ENCODE measurements around the gene SPATA45.
"Not testable (repeated sequence)": the region's sequence is repeated elsewhere in the genome, so short reads cannot be mapped to it uniquely, and the experiment has no call there.

Gene SPATA45

GRCh38 chr1:212847549-212847948 lies at the start of gene SPATA45:
Gene SPATA45, minus strand, starts transcription at chr1:212847649. Its CDS starts 11,500 bp downstream, at chr1:212836149.
- no peak within 1 kb of the TSS for H3K4me3 ChIP-seq (ENCODE audit: low read length)
- peaks cover 1% of the 10 kb centered on the region for H3K9me3 ChIP-seq (ENCODE audit: low read length)
- no peaks in the 10 kb centered on the region for H3K27me3 ChIP-seq (ENCODE audit: insufficient read depth, low read length)
- no peak within 1 kb of the TSS for H2AFZ ChIP-seq (ENCODE audit: low read depth, low read length)
- H3K36me3 ChIP-seq (ENCODE audit: insufficient read depth, low read length) = no peaks in the 10 kb centered on the region
- H3K4me1 ChIP-seq (ENCODE audit: insufficient read depth, low read length) = no peaks in the 10 kb centered on the region

DNA sequence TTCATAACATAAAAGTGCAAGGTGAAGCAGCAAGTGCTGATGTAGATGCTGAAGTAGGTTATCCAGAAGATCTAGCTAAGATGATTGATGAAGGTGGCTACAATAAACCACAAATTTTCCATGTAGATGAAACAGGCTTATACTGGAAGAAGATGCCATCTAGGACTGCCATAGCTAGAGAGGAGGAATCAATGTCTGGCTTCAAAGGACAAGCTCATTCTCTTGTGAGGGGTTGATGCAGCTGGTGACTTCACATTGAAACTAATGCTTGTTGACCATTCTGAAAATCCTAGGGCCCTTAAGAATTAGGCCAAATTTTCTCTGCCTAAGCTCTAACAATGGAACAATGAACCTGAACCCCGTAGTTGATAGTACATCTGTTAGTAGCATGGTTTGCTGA lies 44.7 kb upstream of the SPATA45 start:
- Histone ChIP-seq H3K4me3 (ENCODE audit: low read length) (no peak overlapping the region), H2AFZ (ENCODE audit: low read depth, low read length) (no peak overlapping the region), H3K27me3 (ENCODE audit: insufficient read depth, low read length) (no peaks in the 10 kb centered on the region), H3K9me3 (ENCODE audit: low read length) (no peaks in the 10 kb centered on the region), H3K36me3 (ENCODE audit: insufficient read depth, low read length) (peaks cover 85% of the 10 kb centered on the region), H3K4me1 (ENCODE audit: insufficient read depth, low read length) (no peaks in the 10 kb centered on the region)

- H3K36me3 ChIP-seq (ENCODE audit: insufficient read depth, low read length) = peaks cover 71% of the 10 kb centered on the region
- H2AFZ ChIP-seq (ENCODE audit: low read depth, low read length) = no peak overlapping the region
- no peaks in the 10 kb centered on the region for H3K27me3 ChIP-seq (ENCODE audit: insufficient read depth, low read length)
- no peak overlapping the region for H3K4me3 ChIP-seq (ENCODE audit: low read length)
- H3K9me3 ChIP-seq (ENCODE audit: low read length) = no peaks in the 10 kb centered on the region
- no peaks in the 10 kb centered on the region for H3K4me1 ChIP-seq (ENCODE audit: insufficient read depth, low read length)
These were observed 37.1 kb upstream of the SPATA45 start for GRCh38 chr1:212884592-212884991.

GRCh38 chr1:212879947-212880690 lies 32.7 kb upstream of the SPATA45 start:
- Histone ChIP-seq H3K4me1 (ENCODE audit: insufficient read depth, low read length) (no peaks in the 10 kb centered on the region), H3K4me3 (ENCODE audit: low read length) (no peak overlapping the region), H3K36me3 (ENCODE audit: insufficient read depth, low read length) (peaks cover 53% of the 10 kb centered on the region), H2AFZ (ENCODE audit: low read depth, low read length) (no peak overlapping the region), H3K27me3 (ENCODE audit: insufficient read depth, low read length) (no peaks in the 10 kb centered on the region), H3K9me3 (ENCODE audit: low read length) (peaks cover 2% of the 10 kb centered on the region)

- Histone ChIP-seq H3K4me3 (ENCODE audit: low read length) (no peak overlapping the region), H3K27me3 (ENCODE audit: insufficient read depth, low read length) (no peaks in the 10 kb centered on the region), H3K9me3 (ENCODE audit: low read length) (peaks cover 2% of the 10 kb centered on the region), H3K36me3 (ENCODE audit: insufficient read depth, low read length) (peaks cover 48% of the 10 kb centered on the region), H3K4me1 (ENCODE audit: insufficient read depth, low read length) (no peaks in the 10 kb centered on the region), H2AFZ (ENCODE audit: low read depth, low read length) (no peak overlapping the region)
These were observed 31.0 kb upstream of the SPATA45 start for GRCh38 chr1:212878418-212878817.

DNA sequence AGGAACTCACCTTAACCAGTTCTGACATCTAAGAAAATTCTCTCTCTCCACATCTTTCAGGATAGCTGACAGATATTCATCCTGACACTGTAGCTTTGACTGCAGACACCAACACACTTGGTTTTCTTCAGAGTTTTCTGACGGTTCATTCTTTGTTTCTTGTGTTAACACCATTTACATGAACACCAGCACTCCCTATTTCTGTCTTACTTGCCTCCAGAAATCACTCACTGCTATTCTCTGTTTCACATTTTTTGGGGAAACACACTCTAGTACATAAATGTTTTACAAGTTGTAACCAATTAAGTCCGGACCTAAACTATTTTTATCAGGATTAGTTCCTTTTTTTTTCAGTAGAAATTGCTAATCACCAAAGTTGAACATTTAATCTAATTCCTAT lies 26.1 kb upstream of the SPATA45 start:
- no peaks in the 10 kb centered on the region for H3K4me1 ChIP-seq (ENCODE audit: insufficient read depth, low read length)
- H2AFZ ChIP-seq (ENCODE audit: low read depth, low read length) = no peak overlapping the region
- H3K27me3 ChIP-seq (ENCODE audit: insufficient read depth, low read length) = no peaks in the 10 kb centered on the region
- H3K9me3 ChIP-seq (ENCODE audit: low read length) = peaks cover 2% of the 10 kb centered on the region
- H3K4me3 ChIP-seq (ENCODE audit: low read length) = no peak overlapping the region
- H3K36me3 ChIP-seq (ENCODE audit: insufficient read depth, low read length) = peaks cover 71% of the 10 kb centered on the region

- no peak overlapping the region for H3K4me3 ChIP-seq (ENCODE audit: low read length)
- peaks cover 72% of the 10 kb centered on the region for H3K36me3 ChIP-seq (ENCODE audit: insufficient read depth, low read length)
- H3K27me3 ChIP-seq (ENCODE audit: insufficient read depth, low read length) = no peaks in the 10 kb centered on the region
- no peaks in the 10 kb centered on the region for H3K4me1 ChIP-seq (ENCODE audit: insufficient read depth, low read length)
- peaks cover 2% of the 10 kb centered on the region for H3K9me3 ChIP-seq (ENCODE audit: low read length)
- no peak overlapping the region for H2AFZ ChIP-seq (ENCODE audit: low read depth, low read length)
These were observed 24.5 kb upstream of the SPATA45 start for GRCh38 chr1:212871976-212872375.

GRCh38 chr1:212867192-212867591 lies 19.7 kb upstream of the SPATA45 start:
- Histone ChIP-seq H3K27me3 (ENCODE audit: insufficient read depth, low read length) (no peaks in the 10 kb centered on the region), H3K9me3 (ENCODE audit: low read length) (peaks cover 2% of the 10 kb centered on the region), H3K36me3 (ENCODE audit: insufficient read depth, low read length) (peaks cover 67% of the 10 kb centered on the region), H3K4me3 (ENCODE audit: low read length) (no peak overlapping the region), H2AFZ (ENCODE audit: low read depth, low read length) (no peak overlapping the region), H3K4me1 (ENCODE audit: insufficient read depth, low read length) (no peaks in the 10 kb centered on the region)

- Histone ChIP-seq H3K4me1 (ENCODE audit: insufficient read depth, low read length) (peaks cover 14% of the 10 kb centered on the region), H3K36me3 (ENCODE audit: insufficient read depth, low read length) (peaks cover 51% of the 10 kb centered on the region), H3K27me3 (ENCODE audit: insufficient read depth, low read length) (no peaks in the 10 kb centered on the region), H3K9me3 (ENCODE audit: low read length) (peaks cover 3% of the 10 kb centered on the region), H2AFZ (ENCODE audit: low read depth, low read length) (no peak overlapping the region), H3K4me3 (ENCODE audit: low read length) (no peak overlapping the region)
These were observed 16.8 kb upstream of the SPATA45 start for GRCh38 chr1:212864201-212864600.

- H3K27me3 ChIP-seq (ENCODE audit: insufficient read depth, low read length) = not testable (repeated sequence)
- peaks cover 43% of the 10 kb centered on the region for H3K36me3 ChIP-seq (ENCODE audit: insufficient read depth, low read length)
These were observed 15.9 kb upstream of the SPATA45 start for GRCh38 chr1:212863345-212863744.

DNA sequence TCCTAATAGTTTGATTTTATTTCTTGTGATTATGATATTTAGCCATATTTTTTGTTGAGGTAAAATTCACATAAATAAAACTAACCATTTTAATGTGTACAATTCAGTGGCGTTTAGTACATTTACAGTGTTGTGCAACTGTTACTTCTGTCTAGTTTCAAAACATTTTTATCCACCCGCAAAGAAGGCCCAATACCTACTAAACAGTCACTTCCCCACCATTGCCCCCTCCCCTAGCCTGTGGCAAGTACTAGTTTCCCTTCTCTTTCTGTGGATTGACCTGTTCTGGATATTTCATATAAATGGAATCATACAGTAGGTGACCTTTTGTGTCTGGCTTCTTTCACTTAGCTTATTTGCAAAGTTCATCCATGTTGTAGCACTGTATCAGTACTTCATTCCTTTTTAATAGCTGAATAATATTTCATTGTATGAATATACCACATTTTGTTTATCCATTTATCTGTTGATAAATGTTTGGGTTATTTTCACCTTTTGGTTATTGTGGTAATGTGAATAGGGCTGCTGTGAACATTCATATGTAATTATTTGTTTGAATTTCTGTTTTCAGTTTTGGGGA lies 14.8 kb upstream of the SPATA45 start:
- H3K9me3 ChIP-seq (ENCODE audit: low read length) = peaks cover 3% of the 10 kb centered on the region
- H2AFZ ChIP-seq (ENCODE audit: low read depth, low read length) = no peak overlapping the region
- H3K4me1 ChIP-seq (ENCODE audit: insufficient read depth, low read length) = peaks cover 14% of the 10 kb centered on the region
- peaks cover 37% of the 10 kb centered on the region for H3K36me3 ChIP-seq (ENCODE audit: insufficient read depth, low read length)
- no peak overlapping the region for H3K4me3 ChIP-seq (ENCODE audit: low read length)
- no peaks in the 10 kb centered on the region for H3K27me3 ChIP-seq (ENCODE audit: insufficient read depth, low read length)

More at GRCh38 chr1:212863345-212863744, 15.9 kb upstream of the SPATA45 start:
- H3K9me3 ChIP-seq (ENCODE audit: low read length); H2AFZ ChIP-seq (ENCODE audit: low read depth, low read length); H3K4me3 ChIP-seq (ENCODE audit: low read length): not testable (repeated sequence)
- peaks cover 14% of the 10 kb centered on the region for H3K4me1 ChIP-seq (ENCODE audit: insufficient read depth, low read length)

- Histone ChIP-seq H3K4me1 (ENCODE audit: insufficient read depth, low read length) (peaks cover 20% of the 10 kb centered on the region), H3K4me3 (ENCODE audit: low read length) (peak overlapping the region; percentile 90), H3K9me3 (ENCODE audit: low read length) (peaks cover 3% of the 10 kb centered on the region), H3K27me3 (ENCODE audit: insufficient read depth, low read length) (no peaks in the 10 kb centered on the region), H2AFZ (ENCODE audit: low read depth, low read length) (no peak overlapping the region), H3K36me3 (ENCODE audit: insufficient read depth, low read length) (peaks cover 29% of the 10 kb centered on the region)
These were observed 13.5 kb upstream of the SPATA45 start for GRCh38 chr1:212860713-212861581.

All from neuron (in vitro differentiated cells).